Measurements from ENCODE around the gene EXOC7.
A peak's percentile ranks its signal among the peaks of the same experiment; 100 is the strongest.

EXOC7 gene

GRCh38 chr17:76103274-76104139 lies at the start of gene EXOC7:
EXOC7 (minus strand) TSS chr17:76103787; CDS start chr17:76103692, 95 bp downstream.
- H3K9me3 ChIP-seq, result no peaks in the 10 kb centered on the region
- H3K4me3 ChIP-seq, result peak within 1 kb of the TSS; percentile 88
- no peaks in the 10 kb centered on the region for H3K27me3 ChIP-seq (ENCODE audit: low read depth)
- in situ Hi-C loops (cut with MboI; ENCODE audit: low sequenced_read_pairs), result no loop called here
- DNase-seq (ENCODE audit: low spot score in 2 of 2), result peak; percentile 93
- H3K4me1 ChIP-seq, result peaks cover 20% of the 10 kb centered on the region
- H3K36me3 ChIP-seq (replicated peaks), result peaks cover 30% of the 10 kb centered on the region

- Histone ChIP-seq H3K4me3 (no peak overlapping the region), H3K4me1 (no peaks in the 10 kb centered on the region), H3K9me3 (no peaks in the 10 kb centered on the region), H3K27me3 (ENCODE audit: low read depth) (no peaks in the 10 kb centered on the region), H3K36me3 (replicated peaks) (peaks cover 10% of the 10 kb centered on the region)
- DNase-seq (ENCODE audit: low spot score in 2 of 2), result no peak
- in situ Hi-C loops (cut with MboI; ENCODE audit: low sequenced_read_pairs), result no loop called here
Observed at GRCh38 chr17:76153202-76153601, 49.6 kb upstream of the EXOC7 start.

GRCh38 chr17:76152591-76152990 lies 49.0 kb upstream of the EXOC7 start:
- in situ Hi-C loops (cut with MboI; ENCODE audit: low sequenced_read_pairs), result no loop called here
- H3K4me3 ChIP-seq, result no peak overlapping the region
- peaks cover 8% of the 10 kb centered on the region for H3K36me3 ChIP-seq (replicated peaks)
- H3K4me1 ChIP-seq, result no peaks in the 10 kb centered on the region
- no peak for DNase-seq (ENCODE audit: low spot score in 2 of 2)
- no peaks in the 10 kb centered on the region for H3K27me3 ChIP-seq (ENCODE audit: low read depth)
- no peaks in the 10 kb centered on the region for H3K9me3 ChIP-seq

- in situ Hi-C loops (cut with MboI; ENCODE audit: low sequenced_read_pairs), result no loop called here
- Histone ChIP-seq H3K4me1 (no peaks in the 10 kb centered on the region), H3K9me3 (no peaks in the 10 kb centered on the region), H3K36me3 (replicated peaks) (peaks cover 6% of the 10 kb centered on the region), H3K4me3 (no peak overlapping the region), H3K27me3 (ENCODE audit: low read depth) (no peaks in the 10 kb centered on the region)
- no peak for DNase-seq (ENCODE audit: low spot score in 2 of 2)
Observed at GRCh38 chr17:76151896-76152454, 48.4 kb upstream of the EXOC7 start.

GRCh38 chr17:76150712-76151622 lies 47.4 kb upstream of the EXOC7 start:
- in situ Hi-C loops (cut with MboI; ENCODE audit: low sequenced_read_pairs), result no loop called here
- H3K9me3 ChIP-seq, result no peaks in the 10 kb centered on the region
- no peaks in the 10 kb centered on the region for H3K4me1 ChIP-seq
- no peak for DNase-seq (ENCODE audit: low spot score in 2 of 2)
- peaks cover 6% of the 10 kb centered on the region for H3K36me3 ChIP-seq (replicated peaks)
- H3K27me3 ChIP-seq (ENCODE audit: low read depth), result no peaks in the 10 kb centered on the region
- H3K4me3 ChIP-seq, result no peak overlapping the region

GRCh38 chr17:76149214-76149613 lies 45.6 kb upstream of the EXOC7 start:
- H3K4me1 ChIP-seq, result no peaks in the 10 kb centered on the region
- no peak overlapping the region for H3K4me3 ChIP-seq
- DNase-seq (ENCODE audit: low spot score in 2 of 2), result no peak
- H3K27me3 ChIP-seq (ENCODE audit: low read depth), result no peaks in the 10 kb centered on the region
- H3K9me3 ChIP-seq, result no peaks in the 10 kb centered on the region
- peaks cover 6% of the 10 kb centered on the region for H3K36me3 ChIP-seq (replicated peaks)
- in situ Hi-C loops (cut with MboI; ENCODE audit: low sequenced_read_pairs), result no loop called here

GRCh38 chr17:76148015-76148326 lies 44.4 kb upstream of the EXOC7 start:
- H3K4me1 ChIP-seq, result no peaks in the 10 kb centered on the region
- peaks cover 6% of the 10 kb centered on the region for H3K36me3 ChIP-seq (replicated peaks)
- no peaks in the 10 kb centered on the region for H3K9me3 ChIP-seq
- DNase-seq (ENCODE audit: low spot score in 2 of 2), result no peak
- H3K27me3 ChIP-seq (ENCODE audit: low read depth), result no peaks in the 10 kb centered on the region
- no peak overlapping the region for H3K4me3 ChIP-seq
- in situ Hi-C loops (cut with MboI; ENCODE audit: low sequenced_read_pairs), result no loop called here

GRCh38 chr17:76147211-76148014 lies 43.8 kb upstream of the EXOC7 start:
- Histone ChIP-seq H3K27me3 (ENCODE audit: low read depth) (no peaks in the 10 kb centered on the region), H3K4me3 (no peak overlapping the region), H3K36me3 (replicated peaks) (peaks cover 6% of the 10 kb centered on the region), H3K9me3 (no peaks in the 10 kb centered on the region), H3K4me1 (no peaks in the 10 kb centered on the region)
- DNase-seq (ENCODE audit: low spot score in 2 of 2), result peak in 1 of 2 experiments; percentile 50
- in situ Hi-C loops (cut with MboI; ENCODE audit: low sequenced_read_pairs), result no loop called here

GRCh38 chr17:76146053-76146851 lies 42.7 kb upstream of the EXOC7 start:
- H3K27me3 ChIP-seq (ENCODE audit: low read depth), result no peaks in the 10 kb centered on the region
- H3K4me1 ChIP-seq, result peaks cover 9% of the 10 kb centered on the region
- no peak overlapping the region for H3K4me3 ChIP-seq
- H3K36me3 ChIP-seq (replicated peaks), result peaks cover under 1% of the 10 kb centered on the region
- no peaks in the 10 kb centered on the region for H3K9me3 ChIP-seq
- no peak for DNase-seq (ENCODE audit: low spot score in 2 of 2)
- in situ Hi-C loops (cut with MboI; ENCODE audit: low sequenced_read_pairs), result no loop called here

GRCh38 chr17:76145231-76146052 lies 41.9 kb upstream of the EXOC7 start:
- DNase-seq (ENCODE audit: low spot score in 2 of 2), result no peak
- H3K9me3 ChIP-seq, result no peaks in the 10 kb centered on the region
- in situ Hi-C loops (cut with MboI; ENCODE audit: low sequenced_read_pairs), result no loop called here
- H3K4me1 ChIP-seq, result peaks cover 9% of the 10 kb centered on the region
- H3K27me3 ChIP-seq (ENCODE audit: low read depth), result no peaks in the 10 kb centered on the region
- no peaks in the 10 kb centered on the region; the same call in none of the 2 replicates for H3K36me3 ChIP-seq (replicated peaks)
- H3K4me3 ChIP-seq, result no peak overlapping the region

GRCh38 chr17:76142585-76143041 lies 39.0 kb upstream of the EXOC7 start:
- in situ Hi-C loops (cut with MboI; ENCODE audit: low sequenced_read_pairs), result no loop called here
- no peaks in the 10 kb centered on the region; the same call in none of the 2 replicates for H3K36me3 ChIP-seq (replicated peaks)
- H3K4me3 ChIP-seq, result no peak overlapping the region
- H3K9me3 ChIP-seq, result no peaks in the 10 kb centered on the region
- H3K27me3 ChIP-seq (ENCODE audit: low read depth), result no peaks in the 10 kb centered on the region
- DNase-seq (ENCODE audit: low spot score in 2 of 2), result no peak
- H3K4me1 ChIP-seq, result peaks cover 9% of the 10 kb centered on the region

- in situ Hi-C loops (cut with MboI; ENCODE audit: low sequenced_read_pairs), result no loop called here
- no peaks in the 10 kb centered on the region for H3K9me3 ChIP-seq
- DNase-seq (ENCODE audit: low spot score in 2 of 2), result peak in 1 of 2 experiments; percentile 33
- no peaks in the 10 kb centered on the region for H3K27me3 ChIP-seq (ENCODE audit: low read depth)
- no peak overlapping the region for H3K4me3 ChIP-seq
- no peaks in the 10 kb centered on the region; the same call in 1 of the 2 replicates for H3K36me3 ChIP-seq (replicated peaks)
- H3K4me1 ChIP-seq, result peaks cover 9% of the 10 kb centered on the region
Observed at GRCh38 chr17:76142039-76142584, 38.5 kb upstream of the EXOC7 start.

Data from HAP-1 (cell line).